Keratinocyte (primary cell): Measurements from ENCODE around the gene PUM1. TPM values are rescaled to one million over a fixed set of nuclear protein-coding genes. Genes with fewer than 3 reads are reported as not detected.

ENCODE experiments used
- DNase-seq: peaks from one replicate; pipeline ENCODE4 v3.0.0-alpha.2; 2011; ENCODE audit warnings: low read depth, missing footprints, low spot score
- FAIRE-seq: peaks from 2 replicates; lab custom pipeline; 2011; peaks lifted over from hg19 to GRCh38; lab: Jason Lieb, UNC
- H2AFZ ChIP-seq: 2 replicates; pipeline ENCODE4 v1.6.0; 2012; ENCODE audit warnings: low read length, control low read depth, inconsistent platforms; ENCODE audit not compliant: control insufficient read depth
- H3K27ac ChIP-seq: 2 replicates; pipeline ENCODE4 v1.5.1; 2011; ENCODE audit warnings: low read length; ENCODE audit not compliant: control insufficient read depth, insufficient read depth
- H3K27me3 ChIP-seq: 3 replicates; pipeline ENCODE4 v1.6.0; 2011; ENCODE audit warnings: low read length; ENCODE audit not compliant: control insufficient read depth, insufficient read depth; ENCODE audit errors: extremely low read depth
- H3K36me3 ChIP-seq, 2 experiments: 2 replicates in 1 of 2; 3 replicates in 1 of 2; pipeline ENCODE4 v1.5.1; 2011; ENCODE audit warnings: low read length in 2 of 2, mild to moderate bottlenecking in 1 of 2; ENCODE audit not compliant: control insufficient read depth in 2 of 2, insufficient read depth in 2 of 2; ENCODE audit errors: extremely low read depth in 1 of 2
- H3K4me1 ChIP-seq: 3 replicates; pipeline ENCODE4 v1.5.1; 2011; ENCODE audit warnings: low read length; ENCODE audit not compliant: control insufficient read depth, insufficient read depth; ENCODE audit errors: extremely low read depth
- H3K4me2 ChIP-seq: 3 replicates; pipeline ENCODE4 v1.6.0; 2011; ENCODE audit warnings: low read depth, low read length; ENCODE audit not compliant: control insufficient read depth, insufficient read depth; ENCODE audit errors: extremely low read depth
- H3K4me3 ChIP-seq, 3 experiments: fragments of 200-600 bp in 1 of 3; sonication (generic) in 1 of 3; 2 replicates in 2 of 3; 3 replicates in 1 of 3; pipeline ENCODE4 v1.5.1; 2011 to 2016; ENCODE audit warnings: low read length in 3 of 3, mild to moderate bottlenecking in 3 of 3, control low read depth in 2 of 3, inconsistent platforms in 1 of 3, low read depth in 1 of 3, mixed read lengths in 1 of 3, mixed run types in 1 of 3, moderate library complexity in 1 of 3; ENCODE audit not compliant: control insufficient read depth in 2 of 3, insufficient read depth in 2 of 3; ENCODE audit errors: extremely low read depth in 1 of 3
- H3K79me2 ChIP-seq: 2 replicates; pipeline ENCODE4 v1.6.0; 2012; ENCODE audit warnings: low read length; ENCODE audit not compliant: control insufficient read depth, insufficient read depth
- H3K9ac ChIP-seq: 3 replicates; pipeline ENCODE4 v1.6.0; 2011; ENCODE audit warnings: low read length; ENCODE audit not compliant: control insufficient read depth, insufficient read depth; ENCODE audit errors: extremely low read depth
- H3K9me1 ChIP-seq: 3 replicates; pipeline ENCODE4 v1.6.0; 2011; ENCODE audit warnings: low read length; ENCODE audit not compliant: control insufficient read depth, insufficient read depth; ENCODE audit errors: extremely low read depth
- H3K9me3 ChIP-seq: 2 replicates; pipeline ENCODE4 v1.5.1; 2012; ENCODE audit warnings: low read depth, low read length; ENCODE audit not compliant: control insufficient read depth
- H4K20me1 ChIP-seq: 3 replicates; pipeline ENCODE4 v1.6.0; 2011; ENCODE audit warnings: low read length; ENCODE audit not compliant: control insufficient read depth, insufficient read depth; ENCODE audit errors: extremely low read depth
- CTCF ChIP-seq, 3 experiments: IDR thresholded peaks in 1 of 3; conservative IDR thresholded peaks in 1 of 3; optimal IDR thresholded peaks in 1 of 3; 2 replicates in 2 of 3; 3 replicates in 1 of 3; pipeline versions ENCODE3 to v1.5.1; 2011; ENCODE audit warnings: low read length in 3 of 3, mild to moderate bottlenecking in 3 of 3, moderate library complexity in 2 of 3, control low read depth in 1 of 3, inconsistent platforms in 1 of 3; ENCODE audit not compliant: insufficient read depth in 2 of 3; ENCODE audit errors: extremely low read depth in 1 of 3
- EZH2 ChIP-seq: IDR thresholded peaks from one replicate; pipeline ENCODE4 v1.6.1; 2012; ENCODE audit warnings: inconsistent platforms, mild to moderate bottlenecking, low read length, moderate library complexity
- dilution Hi-C: fragments of 300-500 bp; cut with MboI; formaldehyde crosslinking; loops from one replicate; pipeline ENCODE4 v1.7.0; 2020; ENCODE audit warnings: low sequenced_read_pairs; ENCODE audit not compliant: extremely low pct_ligation_motif_present
- polyA plus RNA-seq, 5 experiments: library from polyadenylated mRNA; depleted of rRNA in 3 of 5; stranded (reverse) in 3 of 5; stranded (forward) in 1 of 5; unstranded in 1 of 5; fragments of >200 nt; gene quantifications; 1 replicate in 1 of 5; 2 replicates in 3 of 5; 3 replicates in 1 of 5; pipeline versions ENCODE4 v1.2.1 to v1.2.3, GENCODE V29; 2011 to 2012; ENCODE audit warnings: missing spikeins in 2 of 5, low read depth in 1 of 5, low replicate concordance in 1 of 5

PUM1 gene
- polyA plus RNA-seq, 1 donor (not counting 4 experiments of a cell fraction or from before 2014, with no cell fraction given), result 68.6 TPM

GRCh38 chr1:30991862-30992606 lies 73.5 kb downstream of the PUM1 start:
- Histone ChIP-seq H4K20me1 (peaks cover 22% of the 10 kb centered on the region), H3K9me3 (no peaks in the 10 kb centered on the region), H3K4me3 (no peak overlapping the region), H3K9ac (no peak overlapping the region), H3K27me3 (no peaks in the 10 kb centered on the region), H3K79me2 (peaks cover 96% of the 10 kb centered on the region), H2AFZ (no peak overlapping the region), H3K4me2 (no peak overlapping the region), H3K27ac (no peak overlapping the region), H3K36me3 (peaks cover 29 to 39% of the 10 kb centered on the region in 2 experiments), H3K9me1 (no peaks in the 10 kb centered on the region), H3K4me1 (no peaks in the 10 kb centered on the region)
- DNase-seq (no peak), FAIRE-seq (no peak)
- TF ChIP-seq EZH2 (no peak), CTCF (optimal IDR thresholded peaks at IDR 0.05 in 1 of 3, IDR thresholded peaks at IDR 0.05 in 1 of 3, conservative IDR thresholded peaks at IDR 0.05 in 1 of 3; ENCODE audit: extremely low read depth in 1 of 3, insufficient read depth in 2 of 3, low read length in 3 of 3) (no peak)
- dilution Hi-C loops, result no loop called here

- no peak overlapping the region for H3K9ac ChIP-seq
- no peak for FAIRE-seq
Observed at GRCh38 chr1:30990591-30990990, 74.9 kb downstream of the PUM1 start.

More at GRCh38 chr1:30990591-30990990, 74.9 kb downstream of the PUM1 start:
- dilution Hi-C loops, result no loop called here
- Histone ChIP-seq H3K27ac (no peak overlapping the region), H2AFZ (no peak overlapping the region), H4K20me1 (peaks cover 19% of the 10 kb centered on the region), H3K9me3 (no peaks in the 10 kb centered on the region), H3K4me3 (no peak overlapping the region), H3K4me2 (no peak overlapping the region), H3K79me2 (peaks cover 95% of the 10 kb centered on the region), H3K36me3 (peaks cover 25 to 34% of the 10 kb centered on the region in 2 experiments), H3K27me3 (no peaks in the 10 kb centered on the region), H3K9me1 (no peaks in the 10 kb centered on the region), H3K4me1 (no peaks in the 10 kb centered on the region)
- TF ChIP-seq CTCF (optimal IDR thresholded peaks at IDR 0.05 in 1 of 3, IDR thresholded peaks at IDR 0.05 in 1 of 3, conservative IDR thresholded peaks at IDR 0.05 in 1 of 3; ENCODE audit: extremely low read depth in 1 of 3, insufficient read depth in 2 of 3, low read length in 3 of 3) (no peak), EZH2 (no peak)
- DNase-seq, result no peak
